GM19452 (cell line): Measurements from ENCODE around the gene MAU2.

Experiments
- ATAC-seq: cut with Tn5 transposase; IDR thresholded peaks from one replicate; pipeline ENCODE4 v1.9.1; 2021; ENCODE audit not compliant: unreplicated experiment

The MAU2 gene, protein sequence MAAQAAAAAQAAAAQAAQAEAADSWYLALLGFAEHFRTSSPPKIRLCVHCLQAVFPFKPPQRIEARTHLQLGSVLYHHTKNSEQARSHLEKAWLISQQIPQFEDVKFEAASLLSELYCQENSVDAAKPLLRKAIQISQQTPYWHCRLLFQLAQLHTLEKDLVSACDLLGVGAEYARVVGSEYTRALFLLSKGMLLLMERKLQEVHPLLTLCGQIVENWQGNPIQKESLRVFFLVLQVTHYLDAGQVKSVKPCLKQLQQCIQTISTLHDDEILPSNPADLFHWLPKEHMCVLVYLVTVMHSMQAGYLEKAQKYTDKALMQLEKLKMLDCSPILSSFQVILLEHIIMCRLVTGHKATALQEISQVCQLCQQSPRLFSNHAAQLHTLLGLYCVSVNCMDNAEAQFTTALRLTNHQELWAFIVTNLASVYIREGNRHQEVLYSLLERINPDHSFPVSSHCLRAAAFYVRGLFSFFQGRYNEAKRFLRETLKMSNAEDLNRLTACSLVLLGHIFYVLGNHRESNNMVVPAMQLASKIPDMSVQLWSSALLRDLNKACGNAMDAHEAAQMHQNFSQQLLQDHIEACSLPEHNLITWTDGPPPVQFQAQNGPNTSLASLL

DNA sequence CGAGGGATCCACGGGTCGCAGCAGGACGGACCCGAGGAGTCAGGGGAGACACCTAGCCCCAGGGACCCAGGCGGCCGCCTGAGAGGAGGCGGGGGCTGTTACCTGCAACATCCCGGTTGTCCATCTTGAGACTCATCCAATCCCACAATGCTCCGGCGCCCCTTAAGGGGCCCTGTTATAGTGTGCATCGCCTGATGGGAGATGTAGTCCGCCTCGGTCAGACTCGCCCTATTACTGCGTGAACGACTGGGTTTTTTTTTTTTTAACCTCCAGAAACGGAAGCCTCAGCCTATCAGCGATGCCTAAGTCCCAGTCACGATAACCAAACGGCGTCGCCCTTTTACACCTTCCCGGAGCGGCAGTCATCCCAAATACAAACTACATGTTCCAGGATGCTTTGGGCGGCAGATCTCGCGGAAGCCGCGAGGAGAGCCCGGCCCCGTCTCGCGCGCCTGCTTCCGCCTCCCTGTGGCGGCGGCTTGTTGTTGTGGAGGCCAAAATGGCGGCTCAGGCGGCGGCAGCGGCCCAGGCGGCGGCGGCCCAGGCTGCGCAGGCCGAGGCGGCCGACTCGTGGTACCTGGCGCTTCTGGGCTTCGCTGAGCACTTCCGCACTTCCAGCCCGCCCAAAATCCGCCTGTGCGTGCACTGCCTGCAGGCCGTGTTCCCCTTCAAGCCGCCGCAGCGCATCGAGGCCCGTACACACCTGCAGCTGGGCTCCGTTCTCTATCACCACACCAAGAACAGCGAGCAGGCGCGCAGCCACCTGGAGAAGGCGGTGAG is at the start of gene MAU2, which contains the start of gene SUGP1:
TSS of gene MAU2 (plus strand) at position 469 of the 780 bp plus-strand sequence. CDS start at position 500, 31 bp downstream.
TSS of gene SUGP1 (minus strand) at position 149 of the 780 bp plus-strand sequence. CDS start at position 136, 13 bp downstream.
- peak; percentile 91 for ATAC-seq

DNA sequence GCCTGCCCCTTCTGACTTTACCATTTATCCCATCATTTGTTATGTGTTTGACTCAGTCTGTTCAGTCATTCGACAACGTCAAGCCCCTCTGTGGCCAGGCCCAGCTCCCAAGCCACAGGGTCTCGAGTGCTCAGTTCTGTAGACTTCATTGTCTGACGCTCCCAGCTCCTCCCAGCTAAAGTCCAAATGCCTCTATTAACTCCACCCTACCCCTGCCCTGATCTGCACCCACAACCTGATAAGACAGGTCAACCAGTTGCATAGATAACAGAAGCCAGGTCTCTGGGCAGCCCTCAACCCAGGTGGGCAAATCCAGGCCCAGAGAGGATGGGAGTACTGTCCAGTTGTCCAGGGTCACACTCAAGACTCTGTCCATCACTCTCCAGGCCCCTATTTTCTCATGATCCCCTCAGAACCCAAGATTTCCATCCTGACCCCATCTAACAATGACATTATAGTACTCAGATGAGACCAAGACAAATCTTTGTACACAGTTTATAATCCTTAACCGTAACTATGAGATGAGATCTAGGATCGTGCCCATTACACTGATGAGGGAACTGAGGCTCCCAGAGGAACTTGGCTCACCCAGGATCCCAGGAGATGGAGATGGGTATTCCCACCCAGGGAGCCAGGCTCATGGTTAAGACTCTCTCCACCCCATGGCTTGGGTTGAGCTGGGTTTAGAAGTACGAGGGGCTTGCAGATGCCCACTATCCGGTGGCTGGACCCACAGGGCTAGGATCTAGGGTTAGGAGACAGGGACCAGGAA is 48.6 kb upstream of the MAU2 start:
- no peak for ATAC-seq

DNA sequence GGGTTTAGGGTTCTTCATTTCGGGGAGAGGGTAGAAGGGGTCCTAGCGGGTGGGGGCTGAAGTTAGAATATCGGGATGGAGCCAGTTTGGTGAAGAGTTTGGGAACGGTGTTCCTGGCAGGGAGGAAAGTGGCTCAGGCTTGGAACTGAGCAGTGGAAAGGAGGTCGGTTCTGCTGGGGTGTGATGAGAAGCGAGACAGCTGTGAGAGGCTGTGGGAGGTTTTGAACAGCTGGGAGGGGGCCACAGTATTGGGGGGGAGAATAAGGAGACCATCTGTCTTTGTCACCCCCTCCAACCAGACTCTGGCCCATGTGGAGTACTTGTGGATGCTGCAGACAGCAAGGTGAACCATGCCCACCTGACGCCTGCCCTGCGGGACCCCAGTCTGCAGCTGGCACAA is 46.5 kb upstream of the MAU2 start:
- no peak for ATAC-seq

DNA sequence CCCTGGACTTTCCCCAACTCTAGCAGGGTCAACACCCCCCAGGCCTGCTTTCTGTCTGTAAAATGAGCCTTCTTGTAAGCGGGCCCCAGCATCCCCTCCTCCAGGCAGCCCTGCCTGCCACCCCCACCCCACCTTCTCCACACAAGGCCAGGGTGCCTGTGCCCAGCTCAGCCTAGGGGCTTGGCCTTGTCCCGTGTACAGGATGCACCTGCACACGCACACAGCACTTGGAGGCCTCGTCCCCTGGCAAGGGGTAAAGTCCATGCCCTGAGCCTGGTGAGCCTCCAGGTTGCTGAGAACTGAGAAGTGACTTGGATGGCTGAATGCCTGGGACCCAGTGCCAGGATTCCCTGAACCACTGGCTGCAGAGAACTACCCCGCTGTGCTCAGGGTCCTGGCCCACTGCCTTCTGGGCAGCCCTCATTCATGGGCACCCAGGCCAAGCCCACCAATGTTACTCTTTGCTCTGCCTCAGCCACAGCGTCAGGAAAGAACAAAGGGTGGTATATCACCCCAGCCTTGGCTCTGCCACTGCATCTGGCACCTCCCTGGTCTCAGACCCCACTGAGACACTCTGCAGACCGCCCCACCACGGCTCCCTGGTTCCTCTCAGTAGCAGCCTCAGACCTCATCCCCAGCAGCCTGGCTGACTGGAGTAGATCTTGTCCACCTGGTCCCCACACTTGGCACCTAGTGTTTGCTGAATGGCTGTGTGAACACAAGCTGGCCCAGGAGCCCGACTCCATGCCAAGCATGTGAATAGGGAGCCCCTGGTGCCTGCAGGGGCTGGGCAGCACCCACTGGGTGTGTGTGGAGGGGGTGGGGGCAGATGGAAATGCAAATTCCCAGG is 45.7 kb upstream of the MAU2 start:
- no peak for ATAC-seq

DNA sequence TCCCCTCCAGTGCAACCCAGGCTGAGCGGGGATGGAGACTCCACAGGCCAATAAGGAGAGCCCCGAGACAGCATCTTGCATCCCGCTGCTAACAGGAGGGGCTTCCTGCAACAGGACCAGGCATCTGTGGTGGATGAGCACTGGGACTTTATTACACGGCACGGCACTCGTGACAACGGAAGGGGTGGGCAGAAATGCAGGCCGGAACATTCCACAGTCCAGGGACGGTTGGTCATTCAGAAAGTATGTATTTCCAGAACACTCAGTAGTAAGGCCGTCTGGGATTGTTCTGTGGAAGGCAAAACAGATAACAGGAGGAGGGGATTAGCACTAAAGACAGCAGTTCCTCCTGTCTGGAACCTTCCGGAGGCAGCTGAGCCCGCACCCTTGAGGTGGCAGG is 44.2 kb upstream of the MAU2 start:
- no peak for ATAC-seq

DNA sequence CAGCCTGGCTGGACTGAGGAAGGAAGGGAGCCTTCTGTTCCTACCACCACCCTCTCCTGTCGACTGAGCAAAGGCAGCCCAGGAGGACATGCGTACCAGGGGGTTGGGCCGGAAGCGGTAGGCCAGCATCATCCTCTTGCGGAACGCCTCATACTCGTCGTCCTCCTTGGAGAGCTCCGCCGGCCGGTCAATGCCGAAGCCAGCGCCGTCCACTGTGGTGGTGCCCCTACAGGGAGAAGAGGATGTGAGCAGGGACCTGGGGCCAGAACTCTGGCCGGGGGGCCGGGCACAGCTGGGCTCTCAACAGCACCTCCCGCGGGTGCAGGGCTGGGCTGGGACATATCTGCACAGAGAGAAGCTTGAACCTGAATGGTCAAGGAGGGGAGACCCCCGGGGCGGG is 43.8 kb upstream of the MAU2 start:
- no peak for ATAC-seq

DNA sequence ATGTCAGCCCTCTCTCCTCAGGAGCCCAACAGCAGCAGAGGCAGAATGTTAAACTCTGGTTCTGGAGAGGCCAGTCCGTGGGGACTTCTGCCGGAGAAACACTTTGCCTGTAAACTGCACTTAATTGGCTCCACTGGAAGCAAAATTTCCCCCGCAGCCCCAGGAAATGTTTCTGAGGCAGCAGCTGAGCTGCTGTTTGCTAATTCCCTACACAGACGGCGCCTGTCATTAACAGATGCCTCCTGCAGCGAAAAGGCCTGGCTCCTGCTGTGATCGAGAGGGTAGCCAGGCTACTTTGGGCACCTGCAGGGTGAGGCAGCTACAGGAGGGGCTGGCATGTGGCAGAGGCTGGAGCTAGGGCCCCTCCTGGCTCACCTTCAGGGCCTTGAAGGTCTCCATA is 42.3 kb upstream of the MAU2 start:
- ATAC-seq = no peak

DNA sequence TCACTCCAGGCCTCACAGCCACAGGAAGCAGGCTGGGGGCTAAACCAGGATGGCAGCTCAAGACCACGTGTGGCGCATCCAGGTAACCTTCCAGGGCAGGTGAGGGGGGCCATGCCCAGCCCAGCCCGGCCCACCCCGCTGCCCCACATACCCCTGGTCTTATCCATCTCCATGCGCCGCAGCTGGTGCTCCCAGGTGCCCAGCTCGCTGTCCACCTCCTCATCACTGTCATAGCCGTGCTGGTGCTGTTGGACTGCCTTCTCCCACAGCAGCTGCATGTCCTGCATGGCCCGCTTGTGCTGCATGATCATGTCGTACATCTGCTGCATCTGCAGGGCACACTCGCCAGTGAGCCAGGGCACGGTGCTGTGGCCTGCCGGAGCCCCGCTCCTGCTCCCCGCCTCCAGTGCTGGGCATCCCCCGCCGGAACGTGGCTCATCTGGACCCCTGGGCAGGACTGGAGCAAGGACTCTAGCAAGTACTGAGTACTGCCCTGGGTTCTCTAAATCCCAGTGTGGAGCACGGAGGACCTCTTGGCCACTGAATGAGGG is 41.5 kb upstream of the MAU2 start:
- ATAC-seq = no peak

DNA sequence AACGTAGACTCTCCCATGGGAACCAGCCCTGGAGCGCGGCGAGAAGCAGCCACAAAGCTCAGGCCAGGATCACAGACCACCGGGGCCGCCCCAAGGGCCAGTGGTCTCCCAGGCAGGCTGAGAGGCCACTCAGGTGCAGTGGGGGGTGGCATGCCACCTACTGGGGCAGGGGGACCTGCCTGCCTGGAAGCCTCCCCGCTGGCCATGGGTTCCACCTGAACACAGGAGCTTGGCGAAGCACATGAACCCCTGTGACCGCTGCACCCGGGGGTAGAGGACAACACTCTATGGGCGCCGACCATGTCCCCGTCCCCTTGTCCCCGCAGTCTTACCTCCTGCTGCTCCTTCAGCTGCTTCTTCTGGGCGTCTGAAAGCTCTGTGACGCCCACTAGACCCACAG is 40.8 kb upstream of the MAU2 start:
- ATAC-seq = no peak

DNA sequence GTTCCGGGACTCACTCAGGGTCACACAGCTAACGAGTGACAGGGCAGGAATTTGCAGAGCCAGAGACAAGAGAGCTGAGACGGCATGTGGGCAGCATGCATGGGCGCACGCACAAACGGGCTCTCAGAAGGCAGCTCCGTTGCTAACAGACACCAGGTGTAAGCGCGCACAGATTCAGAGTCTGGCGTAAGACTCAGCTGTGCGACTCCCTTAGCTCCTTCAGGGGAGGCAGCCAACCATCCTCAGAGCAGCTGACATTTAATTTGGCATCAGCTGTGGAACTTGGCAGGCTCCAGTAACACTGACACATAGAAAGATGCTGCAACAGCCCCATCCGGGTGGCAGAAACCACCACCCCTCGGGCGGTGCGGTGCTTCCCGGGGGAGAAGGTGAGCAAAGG is 40.1 kb upstream of the MAU2 start:
- no peak for ATAC-seq

DNA sequence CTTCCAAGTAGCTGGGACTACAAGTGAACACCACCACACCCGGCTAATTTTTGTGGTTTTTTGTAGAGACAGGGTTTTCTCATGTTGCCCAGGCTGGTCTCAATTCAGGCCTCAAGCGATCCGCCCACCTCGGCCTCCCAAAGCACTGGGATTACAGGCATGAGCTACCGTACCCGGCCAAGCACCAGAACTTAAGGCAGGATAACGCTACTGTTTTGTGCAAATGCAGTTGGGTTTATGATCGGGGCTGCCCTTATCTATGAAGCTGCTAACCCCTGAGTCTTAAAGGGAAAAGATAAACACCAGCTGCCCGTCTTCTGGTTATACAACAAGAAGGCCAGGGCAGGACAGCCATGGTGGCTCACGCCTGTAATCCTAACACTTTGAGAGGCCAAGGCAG is 34.9 kb upstream of the MAU2 start:
- ATAC-seq = no peak

DNA sequence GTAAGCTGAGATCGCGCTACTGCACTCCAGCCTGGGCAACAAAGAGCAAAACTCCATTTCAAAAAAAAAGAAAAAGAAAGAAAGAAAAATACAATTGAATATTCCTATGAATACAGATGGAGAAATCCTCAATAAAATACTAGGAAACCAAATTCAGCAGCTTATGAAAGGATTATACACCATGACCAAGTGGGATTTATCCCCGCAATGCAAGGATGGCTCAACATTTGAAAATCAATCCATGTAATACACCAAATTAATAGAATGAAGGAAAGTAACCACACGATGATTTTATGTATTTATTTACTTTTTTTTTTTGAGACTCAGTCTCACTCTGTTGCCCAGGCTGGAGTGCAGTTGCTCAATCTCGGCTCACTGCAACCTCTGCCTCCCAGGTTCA is 28.0 kb upstream of the MAU2 start:
- no peak for ATAC-seq

DNA sequence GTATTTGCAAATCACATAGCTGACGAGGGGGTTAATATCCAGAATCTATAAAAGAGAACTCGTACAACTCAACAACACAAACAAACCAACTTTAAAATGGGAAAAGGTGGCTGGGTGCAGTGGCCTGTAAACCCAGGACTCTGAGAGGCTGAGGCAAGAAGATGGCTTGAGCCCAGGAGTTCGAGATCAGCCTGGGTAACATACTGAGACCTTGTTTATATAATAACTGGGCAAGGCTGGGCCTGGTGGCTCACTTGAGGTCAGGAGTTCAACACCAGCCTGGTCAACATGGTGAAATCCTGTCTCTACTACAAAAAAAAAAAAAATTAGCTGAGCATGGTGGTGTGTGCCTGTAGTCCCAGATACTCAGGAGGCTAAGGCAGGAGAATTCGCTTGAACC is 25.7 kb upstream of the MAU2 start:
- no peak for ATAC-seq

DNA sequence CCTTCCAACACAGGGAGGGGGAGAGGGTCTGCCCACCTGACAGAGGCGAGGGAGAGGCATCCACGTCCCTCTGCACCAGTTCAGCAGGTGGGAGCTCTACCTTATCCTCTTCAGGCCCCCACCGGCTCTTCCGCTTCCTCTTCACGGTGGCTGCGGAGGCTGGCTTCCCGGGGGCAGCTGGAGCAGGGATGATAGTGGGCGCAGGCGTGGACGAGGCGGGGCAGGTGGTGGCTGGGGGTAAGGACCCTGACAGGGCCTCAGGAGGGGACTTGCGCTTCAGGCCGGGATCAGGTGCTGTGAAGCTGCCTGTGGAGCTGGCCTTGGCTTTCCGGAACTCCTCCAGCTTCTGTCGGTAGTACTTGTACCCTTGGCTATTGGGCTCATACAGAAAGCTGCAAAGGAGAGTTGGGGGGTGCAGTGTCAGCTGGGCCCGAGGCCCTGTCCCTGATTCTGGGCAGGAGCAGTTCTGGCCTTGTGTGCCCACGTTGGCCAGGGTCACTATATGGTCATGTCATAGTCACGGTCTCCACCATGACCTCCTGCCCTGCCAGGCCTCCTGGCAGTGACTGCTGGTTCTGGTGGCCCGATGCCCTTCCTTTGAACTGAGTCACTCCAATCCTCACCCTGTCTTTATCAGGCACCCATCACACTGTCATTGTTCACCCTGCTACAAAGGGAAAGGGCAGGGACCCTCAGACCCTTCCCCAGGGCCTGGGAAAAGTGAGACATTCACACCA is 23.5 kb upstream of the MAU2 start:
- no peak for ATAC-seq

DNA sequence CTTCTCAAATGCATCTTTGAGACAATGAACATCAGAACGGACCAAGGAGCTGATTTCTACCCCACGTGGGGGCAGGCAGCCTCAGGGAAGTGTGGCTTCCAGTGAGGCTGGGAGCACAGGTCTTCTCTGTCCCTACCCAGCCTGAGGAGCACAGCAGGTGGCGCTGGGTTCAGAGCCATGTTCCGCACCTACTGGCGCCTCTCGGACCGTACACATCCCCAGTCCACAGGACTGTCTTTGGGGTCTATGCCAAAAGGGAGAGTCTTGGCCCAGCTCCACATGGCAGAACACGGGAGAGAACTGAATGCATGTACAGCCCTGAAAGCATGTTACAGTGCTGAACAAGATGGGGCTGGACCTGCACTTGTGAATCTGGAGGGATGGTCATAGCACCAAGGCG is 22.9 kb upstream of the MAU2 start:
- no peak for ATAC-seq

DNA sequence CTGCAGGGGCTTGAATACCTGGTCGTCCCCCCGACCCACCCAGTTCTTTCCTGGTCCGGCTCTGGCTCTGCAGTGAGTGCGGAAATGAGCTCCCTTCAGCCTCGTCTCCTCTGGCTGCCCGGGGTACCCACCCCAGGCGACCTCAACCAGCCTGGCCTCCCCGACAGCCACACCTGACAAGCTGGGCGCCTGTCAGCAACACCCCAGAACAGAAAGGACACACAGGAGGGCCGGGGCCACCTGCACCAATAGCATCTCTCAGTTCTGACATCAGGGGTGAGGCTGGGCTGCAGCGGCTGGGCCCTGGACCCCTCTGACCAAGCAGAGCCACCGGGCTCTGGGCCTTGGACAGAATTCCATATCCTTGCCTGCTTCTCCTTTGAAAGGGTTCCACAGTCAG is 20.0 kb upstream of the MAU2 start:
- no peak for ATAC-seq

DNA sequence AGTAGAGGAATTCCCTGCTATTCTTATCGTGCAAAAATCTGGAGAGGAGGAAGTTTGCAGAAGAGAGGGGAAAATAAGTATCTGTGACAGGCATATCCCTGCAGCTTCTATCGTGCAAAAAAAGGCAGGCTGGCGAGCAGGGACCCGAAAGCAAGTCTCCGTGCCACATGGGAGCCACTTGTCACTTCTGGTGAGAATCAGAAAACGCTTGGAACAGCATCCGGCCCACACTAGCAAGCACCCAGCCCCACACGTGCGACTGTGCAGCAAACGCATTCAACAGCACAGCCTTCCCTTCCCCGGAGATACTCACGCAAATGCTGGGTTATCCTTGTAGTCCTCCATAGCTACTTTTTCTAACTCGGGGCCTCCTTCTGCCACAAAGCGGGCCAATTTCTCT is 17.2 kb upstream of the MAU2 start:
- ATAC-seq = no peak

DNA sequence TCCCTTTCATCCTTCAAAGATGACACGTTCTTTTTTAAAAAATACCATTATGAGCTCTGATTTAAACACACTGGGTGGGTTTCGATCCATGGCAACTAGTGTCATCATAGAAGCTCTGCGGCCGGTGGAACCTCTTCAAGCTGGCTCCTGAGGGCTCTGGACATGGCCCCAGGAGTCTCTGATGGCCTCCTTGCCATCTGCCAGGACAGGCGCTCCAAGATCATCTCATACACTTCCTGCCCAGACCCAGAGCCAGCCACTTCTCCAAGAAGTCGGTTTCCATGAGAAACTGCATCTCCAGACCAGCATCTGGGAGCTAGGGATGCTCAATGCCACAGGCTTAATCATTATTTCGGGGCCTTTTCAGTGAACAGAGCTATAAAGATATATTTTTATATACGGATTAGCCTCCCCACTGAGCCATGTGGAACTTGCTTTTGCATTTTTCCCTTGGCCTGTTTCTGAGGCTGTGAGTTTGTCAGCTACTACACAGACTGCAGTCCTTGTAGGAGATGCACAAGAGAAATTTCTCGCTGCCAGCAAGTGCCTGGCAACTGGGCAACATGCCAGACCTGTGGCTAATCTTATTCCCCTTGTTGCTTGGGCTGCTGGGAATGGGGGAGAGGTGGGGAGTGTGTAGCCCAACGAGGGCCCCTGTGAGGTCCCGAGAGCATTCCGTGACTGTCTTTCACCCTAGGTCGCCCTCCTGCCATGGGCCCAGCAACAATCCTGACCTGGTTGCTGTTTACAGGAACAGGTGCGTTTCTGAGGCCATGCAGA is 16.3 kb upstream of the MAU2 start:
- ATAC-seq = no peak
